K562 (cell line): ENCODE measurements around the gene CUX1. TPM values are rescaled to one million over a fixed set of nuclear protein-coding genes. Genes with fewer than 3 reads are reported as not detected.
"Not testable (repeated sequence)": the region's sequence is repeated elsewhere in the genome, so short reads cannot be mapped to it uniquely, and the experiment has no call there.

ENCODE experiments used
- ATAC-seq: fragments of 200-7000 bp; cut with Tn5 transposase; 3 replicates; pipeline ENCODE4 v1.9.1; 2020; ENCODE audit warnings: moderate library complexity
- BruUV-seq: library from RNA; stranded (reverse); fragments of 400-500 nt; replicated peaks from 2 replicates; lab custom pipeline; 2021; lab: Mats Ljungman, UMichigan
- CTCF ChIA-PET: fragments of 300-600 bp; formaldehyde crosslinking; extraction: SDS; loops from one replicate; lab custom pipeline; 2021; ENCODE audit warnings: low intra/inter-chr PET ratio; lab: Yijun Ruan, JAX
- POLR2A ChIA-PET: fragments of 300-600, 350-650 bp; sonication (Branson Sonifier 250); formaldehyde crosslinking; extraction: SDS; loops from one replicate; lab custom pipeline; 2021; ENCODE audit warnings: antibody characterized with exemption, inconsistent platforms; lab: Yijun Ruan, JAX
- DNase-seq, 4 experiments: peaks; one replicate each; pipeline versions ENCODE4 v3.0.0 to v3.0.0-alpha.2; 2011 to 2018; ENCODE audit warnings: low spot score in 3 of 4, mixed read lengths in 3 of 4; ENCODE audit errors: extremely low read depth in 1 of 4
- FAIRE-seq: peaks from 2 replicates; lab custom pipeline; 2011; peaks lifted over from hg19 to GRCh38; lab: Jason Lieb, UNC
- H2AFZ ChIP-seq: 2 replicates; pipeline ENCODE4 v1.6.0; 2011; ENCODE audit warnings: low read depth, low read length, control low read depth, inconsistent platforms
- H3K27ac ChIP-seq: fragments of 200-600 bp; 3 replicates; pipeline ENCODE4 v1.8.0; 2011; ENCODE audit warnings: low read depth, mild to moderate bottlenecking, control low read depth, inconsistent platforms, low read length, moderate library complexity, mixed read lengths; ENCODE audit errors: extremely low read depth
- H3K27me3 ChIP-seq, 2 experiments: fragments of 300-600 bp in 1 of 2; 2 replicates in 1 of 2; 3 replicates in 1 of 2; pipeline versions ENCODE4 v1.6.0 to v1.8.0; 2011; ENCODE audit warnings: inconsistent platforms in 2 of 2, low read length in 2 of 2, mild to moderate bottlenecking in 1 of 2, mixed read lengths in 1 of 2, moderate library complexity in 1 of 2; ENCODE audit not compliant: control insufficient read depth in 2 of 2, insufficient read depth in 2 of 2
- H3K36me3 ChIP-seq: fragments of 300-600 bp; 3 replicates; pipeline ENCODE4 v1.8.0; 2011; ENCODE audit warnings: mild to moderate bottlenecking, low read length, inconsistent platforms; ENCODE audit not compliant: control insufficient read depth, insufficient read depth
- H3K4me1 ChIP-seq, 2 experiments: fragments of 200-600 bp in 1 of 2; replicated peaks in 1 of 2; 2 replicates in 1 of 2; 3 replicates in 1 of 2; pipeline versions ENCODE4 v1.5.1 to v1.8.0; 2011; ENCODE audit warnings: inconsistent platforms in 2 of 2, low read length in 2 of 2, mild to moderate bottlenecking in 1 of 2, mixed read lengths in 1 of 2, moderate library complexity in 1 of 2; ENCODE audit not compliant: control insufficient read depth in 2 of 2, insufficient read depth in 2 of 2
- H3K4me2 ChIP-seq: 2 replicates; pipeline ENCODE4 v1.6.1; 2011; ENCODE audit warnings: low read length, control low read depth, inconsistent platforms, mixed read lengths; ENCODE audit not compliant: insufficient read depth
- H3K4me3 ChIP-seq: fragments of 200-600 bp; sonication (generic), shearing (Covaris generic); 2 replicates; pipeline ENCODE4 v1.5.1; 2016; ENCODE audit warnings: control low read depth, inconsistent platforms
- H3K79me2 ChIP-seq: fragments of 200-600 bp; 3 replicates; pipeline ENCODE4 v1.8.0; 2011; ENCODE audit warnings: low read length, inconsistent platforms; ENCODE audit not compliant: control insufficient read depth, insufficient read depth
- H3K9ac ChIP-seq, 2 experiments: 2 replicates each; pipeline versions ENCODE4 v1.6.0 to v1.6.1; 2011; ENCODE audit warnings: low read depth in 2 of 2, low read length in 2 of 2, control low read depth in 1 of 2, inconsistent platforms in 1 of 2, mild to moderate bottlenecking in 1 of 2, mixed read lengths in 1 of 2; ENCODE audit not compliant: insufficient read depth in 1 of 2
- H3K9me1 ChIP-seq: one replicate; pipeline ENCODE4 v1.6.0; 2011; ENCODE audit warnings: inconsistent platforms, mild to moderate bottlenecking, low read length, moderate library complexity; ENCODE audit not compliant: control insufficient read depth, insufficient read depth
- H3K9me3 ChIP-seq: replicated peaks from 2 replicates; pipeline ENCODE4 v1.5.1; 2011; ENCODE audit warnings: low read depth, low read length, inconsistent platforms; ENCODE audit not compliant: control insufficient read depth, insufficient read depth
- H4K20me1 ChIP-seq: replicated peaks from 2 replicates; pipeline ENCODE4 v1.6.1; 2011; ENCODE audit warnings: low read length, inconsistent platforms, mixed read lengths; ENCODE audit not compliant: control insufficient read depth, insufficient read depth
- WGBS: fragments of 100-300 bp; shearing (Covaris generic); methylation state at CpG from one replicate; pipeline ENCODE4 v1.1.6; 2016; ENCODE audit warnings: low coverage, mixed read lengths; ENCODE audit not compliant: insufficient coverage; ENCODE audit errors: missing lambda C conversion rate; 5-methylcytosine and 5-hydroxymethylcytosine counted together
- in situ Hi-C: fragments of 300-500 bp; cut with MboI; formaldehyde crosslinking; loops from 4 replicates; pipeline ENCODE4 v1.15.0; 2018; ENCODE audit warnings: inconsistent platforms, mixed read lengths
- intact Hi-C: fragments of 100-400 bp; cut with micrococcal nuclease; formaldehyde crosslinking; loops from 2 replicates; pipeline ENCODE4 v1.14.2; 2022
- polyA plus RNA-seq, 8 experiments: library from polyadenylated mRNA; depleted of rRNA in 4 of 8; stranded (reverse) in 5 of 8; unstranded in 3 of 8; fragments of >200 nt; fragmentation: Nextera tagmentation in 2 of 8; fragmentation: Illumina TruSeq in 1 of 8; extraction: Ambion mirVana in 2 of 8; extraction: Trizol in 1 of 8; gene quantifications; 2 replicates each; pipeline versions ENCODE4 v1.2.1 to v1.2.3, GENCODE V29; 2011 to 2014; ENCODE audit warnings: inconsistent platforms in 1 of 8, missing spikeins in 1 of 8
- total RNA-seq, 7 experiments: library from RNA; depleted of rRNA in 6 of 7; stranded (reverse); fragments of >200 nt in 6 of 7; fragmentation: Illumina TruSeq in 2 of 7; extraction: Trizol in 2 of 7; gene quantifications; 2 replicates each; pipeline versions ENCODE4 v1.2.1 to v1.2.3, GENCODE V29; 2011 to 2021; ENCODE audit warnings: low replicate concordance in 1 of 7
- TF ChIP-seq, protein P1 (sequence below), 2 experiments: fragments of 450-650 bp; IDR thresholded peaks; 2 replicates each; pipeline ENCODE4 v1.6.1; 2018; ENCODE audit warnings: mild to moderate bottlenecking in 2 of 2, low read depth in 1 of 2; ENCODE audit not compliant: partially characterized antibody in 2 of 2

Gene CUX1
- total and polyA plus RNA-seq, 9 of the 15 experiments (the other 6 are each of a cell fraction or from before 2014, with no cell fraction given), result 3.6 to 55.3 (median 25.2) TPM

- TF ChIP-seq, protein P1, sequence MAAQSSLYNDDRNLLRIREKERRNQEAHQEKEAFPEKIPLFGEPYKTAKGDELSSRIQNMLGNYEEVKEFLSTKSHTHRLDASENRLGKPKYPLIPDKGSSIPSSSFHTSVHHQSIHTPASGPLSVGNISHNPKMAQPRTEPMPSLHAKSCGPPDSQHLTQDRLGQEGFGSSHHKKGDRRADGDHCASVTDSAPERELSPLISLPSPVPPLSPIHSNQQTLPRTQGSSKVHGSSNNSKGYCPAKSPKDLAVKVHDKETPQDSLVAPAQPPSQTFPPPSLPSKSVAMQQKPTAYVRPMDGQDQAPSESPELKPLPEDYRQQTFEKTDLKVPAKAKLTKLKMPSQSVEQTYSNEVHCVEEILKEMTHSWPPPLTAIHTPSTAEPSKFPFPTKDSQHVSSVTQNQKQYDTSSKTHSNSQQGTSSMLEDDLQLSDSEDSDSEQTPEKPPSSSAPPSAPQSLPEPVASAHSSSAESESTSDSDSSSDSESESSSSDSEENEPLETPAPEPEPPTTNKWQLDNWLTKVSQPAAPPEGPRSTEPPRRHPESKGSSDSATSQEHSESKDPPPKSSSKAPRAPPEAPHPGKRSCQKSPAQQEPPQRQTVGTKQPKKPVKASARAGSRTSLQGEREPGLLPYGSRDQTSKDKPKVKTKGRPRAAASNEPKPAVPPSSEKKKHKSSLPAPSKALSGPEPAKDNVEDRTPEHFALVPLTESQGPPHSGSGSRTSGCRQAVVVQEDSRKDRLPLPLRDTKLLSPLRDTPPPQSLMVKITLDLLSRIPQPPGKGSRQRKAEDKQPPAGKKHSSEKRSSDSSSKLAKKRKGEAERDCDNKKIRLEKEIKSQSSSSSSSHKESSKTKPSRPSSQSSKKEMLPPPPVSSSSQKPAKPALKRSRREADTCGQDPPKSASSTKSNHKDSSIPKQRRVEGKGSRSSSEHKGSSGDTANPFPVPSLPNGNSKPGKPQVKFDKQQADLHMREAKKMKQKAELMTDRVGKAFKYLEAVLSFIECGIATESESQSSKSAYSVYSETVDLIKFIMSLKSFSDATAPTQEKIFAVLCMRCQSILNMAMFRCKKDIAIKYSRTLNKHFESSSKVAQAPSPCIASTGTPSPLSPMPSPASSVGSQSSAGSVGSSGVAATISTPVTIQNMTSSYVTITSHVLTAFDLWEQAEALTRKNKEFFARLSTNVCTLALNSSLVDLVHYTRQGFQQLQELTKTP (IDR thresholded peaks at IDR 0.05; ENCODE audit: low read depth in 1 of 2, partially characterized antibody in 2 of 2), result no peak
Measured at GRCh38 chr7:102050864-102051460, 233.5 kb downstream of the CUX1 start (continued).

DNA sequence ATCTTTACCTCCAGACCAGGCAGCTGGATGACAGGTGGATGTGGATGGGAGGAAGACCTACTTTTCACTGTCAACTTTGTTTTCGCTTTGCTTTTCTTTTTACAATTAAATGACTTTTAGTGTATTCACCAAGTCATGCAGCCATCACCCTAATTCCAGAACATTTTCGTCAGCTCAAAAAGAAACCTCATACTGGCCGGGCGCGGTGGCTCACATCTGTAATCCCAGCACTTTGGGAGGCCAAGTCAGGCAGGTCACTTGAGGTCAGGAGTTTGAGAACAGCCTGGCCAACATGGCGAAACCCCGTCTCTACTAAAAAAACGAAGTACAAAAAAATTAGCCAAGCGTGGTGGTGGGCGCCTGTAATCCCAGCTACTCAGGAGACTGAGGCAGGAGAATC lies 234.3 kb downstream of the CUX1 start:
- H2AFZ ChIP-seq, ATAC-seq, H3K9me3 ChIP-seq, CTCF ChIA-PET, H3K4me2 ChIP-seq, H4K20me1 ChIP-seq, H3K9me1 ChIP-seq, FAIRE-seq, BruUV-seq, H3K36me3 ChIP-seq, DNase-seq, H3K9ac ChIP-seq, H3K79me2 ChIP-seq, H3K27ac ChIP-seq, H3K4me3 ChIP-seq, H3K27me3 ChIP-seq, H3K4me1 ChIP-seq, intact Hi-C loops, in situ Hi-C loops: not testable (repeated sequence)
- POLR2A ChIA-PET, result interaction anchor here (1.0 kb wide), 1 partner anchor 29 kb away, joined by 3 read pairs; no protein-coding TSS in a partner anchor
- WGBS, result 92% methylated on average over 5 of the region's 10 CpGs
